C4-2B (cell line): Measurements from ENCODE around the gene OR51A2.

Experiments used
- ZFX ChIP-seq: fragments of 450-650 bp; IDR thresholded peaks from 2 replicates; pipeline ENCODE4 v1.6.1; 2017
- TF ChIP-seq, protein P1 (sequence below): fragments of 450-650 bp; conservative IDR thresholded peaks from 2 replicates; pipeline ENCODE4 v1.5.1; 2017; ENCODE audit warnings: mild to moderate bottlenecking

DNA sequence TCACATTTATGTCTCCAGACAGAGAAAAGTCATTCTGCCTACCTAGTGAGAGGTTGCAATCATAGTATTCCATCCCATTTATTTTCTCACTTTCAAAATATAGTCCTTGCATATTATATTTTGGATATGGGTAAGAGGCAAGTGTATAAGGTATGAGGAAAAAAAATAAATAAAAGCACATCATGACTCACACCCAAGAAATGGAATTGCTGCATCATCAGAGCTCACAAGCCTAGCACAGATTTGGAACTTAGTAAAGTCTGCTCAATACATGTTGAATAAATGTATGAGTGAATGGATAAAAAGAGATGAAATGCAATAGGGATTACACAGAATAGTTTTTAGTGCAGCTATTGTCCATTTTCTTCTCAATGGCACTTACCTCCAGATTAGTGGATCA lies 28.9 kb downstream of the OR51A2 start:
- TF ChIP-seq, protein P1, sequence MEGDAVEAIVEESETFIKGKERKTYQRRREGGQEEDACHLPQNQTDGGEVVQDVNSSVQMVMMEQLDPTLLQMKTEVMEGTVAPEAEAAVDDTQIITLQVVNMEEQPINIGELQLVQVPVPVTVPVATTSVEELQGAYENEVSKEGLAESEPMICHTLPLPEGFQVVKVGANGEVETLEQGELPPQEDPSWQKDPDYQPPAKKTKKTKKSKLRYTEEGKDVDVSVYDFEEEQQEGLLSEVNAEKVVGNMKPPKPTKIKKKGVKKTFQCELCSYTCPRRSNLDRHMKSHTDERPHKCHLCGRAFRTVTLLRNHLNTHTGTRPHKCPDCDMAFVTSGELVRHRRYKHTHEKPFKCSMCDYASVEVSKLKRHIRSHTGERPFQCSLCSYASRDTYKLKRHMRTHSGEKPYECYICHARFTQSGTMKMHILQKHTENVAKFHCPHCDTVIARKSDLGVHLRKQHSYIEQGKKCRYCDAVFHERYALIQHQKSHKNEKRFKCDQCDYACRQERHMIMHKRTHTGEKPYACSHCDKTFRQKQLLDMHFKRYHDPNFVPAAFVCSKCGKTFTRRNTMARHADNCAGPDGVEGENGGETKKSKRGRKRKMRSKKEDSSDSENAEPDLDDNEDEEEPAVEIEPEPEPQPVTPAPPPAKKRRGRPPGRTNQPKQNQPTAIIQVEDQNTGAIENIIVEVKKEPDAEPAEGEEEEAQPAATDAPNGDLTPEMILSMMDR, result no peak
- no peak for TF ChIP-seq ZFX
